Measurements from ENCODE around the gene GIMAP2. TPM values are rescaled to one million over a fixed set of nuclear protein-coding genes. Genes with fewer than 3 reads are reported as not detected.

GIMAP2 gene
- total and polyA plus RNA-seq, 2 of the 13 experiments (the other 11 are each of a cell fraction or from before 2014, with no cell fraction given): 0.49 to 1.4 TPM

DNA sequence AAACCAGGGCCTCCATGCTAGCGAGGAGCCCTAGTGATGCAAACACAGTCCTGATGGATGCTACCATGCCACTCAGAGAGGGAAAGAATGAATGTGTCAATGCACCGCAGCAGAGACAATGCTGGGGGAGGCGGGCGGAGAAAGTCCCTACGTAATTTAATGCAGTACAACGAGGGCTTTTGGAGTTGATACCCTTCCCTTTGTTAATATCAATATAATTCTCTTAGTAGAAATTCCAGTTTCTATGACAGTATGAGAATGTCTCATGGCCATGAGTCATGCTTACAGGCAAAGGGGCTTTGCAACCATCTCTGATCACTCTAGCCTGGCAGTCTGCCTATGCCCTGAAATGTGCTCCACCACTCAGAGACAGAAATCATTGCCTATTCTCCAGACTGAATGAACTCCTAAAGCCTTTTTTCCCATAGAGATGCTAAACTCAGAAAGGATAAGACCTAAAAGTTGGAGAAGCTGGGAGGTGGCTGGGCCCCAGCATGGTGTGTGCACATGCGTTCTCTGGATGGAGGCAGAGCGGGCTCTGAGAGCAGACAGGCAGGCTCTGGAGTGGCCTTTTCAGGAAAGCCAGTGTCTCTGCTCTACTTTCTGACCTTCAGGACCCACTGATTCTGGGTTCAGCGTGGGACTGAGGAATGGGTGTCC is 20.3 kb upstream of the GIMAP2 start:
- Histone ChIP-seq H3K4me2 (ENCODE audit: low read depth, low read length) (no peak overlapping the region), H3K9ac (ENCODE audit: insufficient read depth, low read depth, low read length) (no peak overlapping the region), H3K4me1 (ENCODE audit: insufficient read depth, low read length) (no peaks in the 10 kb centered on the region), H3K27me3 (ENCODE audit: control insufficient read depth in 1 of 2, insufficient read depth in 2 of 2, low read length in 2 of 2) (no peaks in the 10 kb centered on the region; a peak in 1 of 5 replicates), H3K9me3 (ENCODE audit: low read length) (no peaks in the 10 kb centered on the region), H2AFZ (ENCODE audit: low read length) (no peak overlapping the region), H3K27ac (ENCODE audit: extremely low read length, insufficient read depth, low read length) (no peak overlapping the region), H3K36me3 (replicated peaks in 1 of 2; ENCODE audit: control insufficient read depth in 1 of 2, insufficient read depth in 2 of 2, low read length in 2 of 2) (no peaks in the 10 kb centered on the region), H3K4me3 (replicated peaks in 1 of 3; ENCODE audit: insufficient read depth in 1 of 3, low read depth in 2 of 3, low read length in 3 of 3) (no peak overlapping the region), H3K79me2 (ENCODE audit: insufficient read depth, low read length) (no peaks in the 10 kb centered on the region), H4K20me1 (ENCODE audit: insufficient read depth, low read length) (no peaks in the 10 kb centered on the region)
- in situ Hi-C loops (cut with HindIII; ENCODE audit: extremely low pct_ligation_motif_present, low pct_unique_long_range_greater_than_20kb): no loop called here
- DNase-seq (ENCODE audit: low spot score) (no peak), FAIRE-seq (no peak), ATAC-seq (no peak)
- ChIA-PET POLR2A (no interaction called here), CTCF (ENCODE audit: low intra/inter-chr PET ratio, low total read pairs) (no interaction called here)
- BruUV-seq (replicated peaks): no TSS peak
- WGBS (ENCODE audit: low lambda C conversion rate): 61% methylated on average over 9 of the region's 9 CpGs
- TF ChIP-seq EP300 (IDR thresholded peaks at IDR 0.05; ENCODE audit: low read depth in 2 of 2, low read length in 2 of 2) (no peak), EP300 (CRISPR knock-in tag; IDR thresholded peaks at IDR 0.05; ENCODE audit: borderline replicate concordance) (no peak), AHR (CRISPR knock-in tag; IDR thresholded peaks at IDR 0.05) (no peak), MTA1 (CRISPR knock-in tag; IDR thresholded peaks at IDR 0.05; ENCODE audit: borderline replicate concordance) (no peak), THYN1 (CRISPR knock-in tag; IDR thresholded peaks at IDR 0.05; ENCODE audit: borderline replicate concordance, low read depth) (no peak), ZNF660 (CRISPR knock-in tag; IDR thresholded peaks at IDR 0.05; ENCODE audit: borderline replicate concordance, low read depth) (no peak), ZFP37 (CRISPR knock-in tag; IDR thresholded peaks at IDR 0.05; ENCODE audit: borderline replicate concordance) (no peak), MXI1 (IDR thresholded peaks at IDR 0.05; ENCODE audit: borderline replicate concordance, low read depth, low read length) (no peak), ZNF615 (CRISPR knock-in tag; IDR thresholded peaks at IDR 0.05; ENCODE audit: borderline replicate concordance) (no peak), REST (IDR thresholded peaks at IDR 0.05; ENCODE audit: borderline replicate concordance in 1 of 2, low read depth in 1 of 2, low read length in 2 of 2) (no peak), MAFK (conservative IDR thresholded peaks at IDR 0.05 in 1 of 2, IDR thresholded peaks at IDR 0.05 in 1 of 2; ENCODE audit: low read length in 2 of 2) (no peak), RFX1 (IDR thresholded peaks at IDR 0.05) (no peak), KAT2B (IDR thresholded peaks at IDR 0.05; ENCODE audit: borderline replicate concordance, low read depth, low read length) (no peak), NFIC (IDR thresholded peaks at IDR 0.05; ENCODE audit: low read length) (no peak), ZFP82 (CRISPR knock-in tag; IDR thresholded peaks at IDR 0.05; ENCODE audit: borderline replicate concordance) (no peak)
- TF ChIP-seq, protein P1, sequence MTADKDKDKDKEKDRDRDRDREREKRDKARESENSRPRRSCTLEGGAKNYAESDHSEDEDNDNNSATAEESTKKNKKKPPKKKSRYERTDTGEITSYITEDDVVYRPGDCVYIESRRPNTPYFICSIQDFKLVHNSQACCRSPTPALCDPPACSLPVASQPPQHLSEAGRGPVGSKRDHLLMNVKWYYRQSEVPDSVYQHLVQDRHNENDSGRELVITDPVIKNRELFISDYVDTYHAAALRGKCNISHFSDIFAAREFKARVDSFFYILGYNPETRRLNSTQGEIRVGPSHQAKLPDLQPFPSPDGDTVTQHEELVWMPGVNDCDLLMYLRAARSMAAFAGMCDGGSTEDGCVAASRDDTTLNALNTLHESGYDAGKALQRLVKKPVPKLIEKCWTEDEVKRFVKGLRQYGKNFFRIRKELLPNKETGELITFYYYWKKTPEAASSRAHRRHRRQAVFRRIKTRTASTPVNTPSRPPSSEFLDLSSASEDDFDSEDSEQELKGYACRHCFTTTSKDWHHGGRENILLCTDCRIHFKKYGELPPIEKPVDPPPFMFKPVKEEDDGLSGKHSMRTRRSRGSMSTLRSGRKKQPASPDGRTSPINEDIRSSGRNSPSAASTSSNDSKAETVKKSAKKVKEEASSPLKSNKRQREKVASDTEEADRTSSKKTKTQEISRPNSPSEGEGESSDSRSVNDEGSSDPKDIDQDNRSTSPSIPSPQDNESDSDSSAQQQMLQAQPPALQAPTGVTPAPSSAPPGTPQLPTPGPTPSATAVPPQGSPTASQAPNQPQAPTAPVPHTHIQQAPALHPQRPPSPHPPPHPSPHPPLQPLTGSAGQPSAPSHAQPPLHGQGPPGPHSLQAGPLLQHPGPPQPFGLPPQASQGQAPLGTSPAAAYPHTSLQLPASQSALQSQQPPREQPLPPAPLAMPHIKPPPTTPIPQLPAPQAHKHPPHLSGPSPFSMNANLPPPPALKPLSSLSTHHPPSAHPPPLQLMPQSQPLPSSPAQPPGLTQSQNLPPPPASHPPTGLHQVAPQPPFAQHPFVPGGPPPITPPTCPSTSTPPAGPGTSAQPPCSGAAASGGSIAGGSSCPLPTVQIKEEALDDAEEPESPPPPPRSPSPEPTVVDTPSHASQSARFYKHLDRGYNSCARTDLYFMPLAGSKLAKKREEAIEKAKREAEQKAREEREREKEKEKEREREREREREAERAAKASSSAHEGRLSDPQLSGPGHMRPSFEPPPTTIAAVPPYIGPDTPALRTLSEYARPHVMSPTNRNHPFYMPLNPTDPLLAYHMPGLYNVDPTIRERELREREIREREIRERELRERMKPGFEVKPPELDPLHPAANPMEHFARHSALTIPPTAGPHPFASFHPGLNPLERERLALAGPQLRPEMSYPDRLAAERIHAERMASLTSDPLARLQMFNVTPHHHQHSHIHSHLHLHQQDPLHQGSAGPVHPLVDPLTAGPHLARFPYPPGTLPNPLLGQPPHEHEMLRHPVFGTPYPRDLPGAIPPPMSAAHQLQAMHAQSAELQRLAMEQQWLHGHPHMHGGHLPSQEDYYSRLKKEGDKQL (CRISPR knock-in tag; IDR thresholded peaks at IDR 0.05; ENCODE audit: low read depth): no peak
- intact Hi-C loops (cut with micrococcal nuclease; ENCODE audit: unreplicated experiment): no loop called here
